GM18505 (cell line): Measurements from ENCODE around the gene STIP1.

Experiments used
- ATAC-seq: cut with Tn5 transposase; IDR thresholded peaks from one replicate; pipeline ENCODE4 v1.9.1; 2021; ENCODE audit not compliant: unreplicated experiment
- POLR2A ChIP-seq: IDR thresholded peaks from 4 replicates; pipeline ENCODE4 v1.6.1; 2011; ENCODE audit warnings: borderline replicate concordance; ENCODE audit not compliant: insufficient read depth, insufficient read length; ENCODE audit errors: extremely low read depth

Gene STIP1

DNA sequence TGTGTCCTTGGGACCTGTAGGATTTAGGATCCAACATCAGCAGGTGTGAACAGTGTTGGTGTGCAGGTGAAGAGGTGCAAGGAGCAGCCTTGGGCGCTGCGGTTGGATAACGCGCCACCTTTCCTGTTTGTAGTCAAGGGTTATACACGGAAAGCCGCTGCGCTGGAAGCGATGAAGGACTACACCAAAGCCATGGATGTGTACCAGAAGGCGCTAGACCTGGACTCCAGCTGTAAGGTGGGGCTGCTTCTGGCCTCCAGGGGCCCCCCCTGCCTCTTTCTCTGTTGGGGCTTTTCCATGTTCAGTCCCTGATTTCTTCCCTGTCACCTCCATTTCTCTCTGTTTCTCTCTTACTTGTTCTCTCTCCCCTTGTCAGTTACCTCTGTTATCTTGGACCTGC lies 17.0 kb downstream of the STIP1 start:
- no peak for TF ChIP-seq POLR2A
- no peak for ATAC-seq

DNA sequence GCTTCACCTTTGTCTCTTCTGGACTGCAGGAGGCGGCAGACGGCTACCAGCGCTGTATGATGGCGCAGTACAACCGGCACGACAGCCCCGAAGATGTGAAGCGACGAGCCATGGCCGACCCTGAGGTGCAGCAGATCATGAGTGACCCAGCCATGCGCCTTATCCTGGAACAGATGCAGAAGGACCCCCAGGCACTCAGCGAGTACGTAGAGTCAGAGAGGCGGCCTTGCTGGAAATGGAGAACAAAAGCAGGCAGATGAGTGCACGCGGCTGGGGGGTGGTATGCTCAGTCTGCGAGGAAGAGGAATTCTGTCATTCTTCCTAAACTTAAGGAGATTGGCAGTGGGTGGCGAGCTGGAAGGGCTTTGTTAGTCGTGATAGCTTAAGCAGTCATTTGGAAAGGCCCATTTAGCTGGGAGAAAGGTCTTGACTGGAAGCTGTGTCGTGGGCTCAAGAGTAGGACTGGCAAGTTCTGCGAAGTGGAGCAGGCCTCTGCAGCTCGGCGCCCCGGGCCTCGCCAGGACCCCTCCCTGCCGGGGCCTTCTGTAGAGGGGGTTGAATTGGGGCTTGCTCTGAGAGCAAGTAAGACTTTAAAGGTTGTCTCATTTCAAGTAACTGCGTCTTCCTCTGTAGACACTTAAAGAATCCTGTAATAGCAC lies 17.6 kb downstream of the STIP1 start:
- TF ChIP-seq POLR2A: no peak
- no peak for ATAC-seq

- ATAC-seq: no peak
- peak; percentile 4 for TF ChIP-seq POLR2A
Observed at GRCh38 chr11:64204080-64204440, 18.1 kb downstream of the STIP1 start.

DNA sequence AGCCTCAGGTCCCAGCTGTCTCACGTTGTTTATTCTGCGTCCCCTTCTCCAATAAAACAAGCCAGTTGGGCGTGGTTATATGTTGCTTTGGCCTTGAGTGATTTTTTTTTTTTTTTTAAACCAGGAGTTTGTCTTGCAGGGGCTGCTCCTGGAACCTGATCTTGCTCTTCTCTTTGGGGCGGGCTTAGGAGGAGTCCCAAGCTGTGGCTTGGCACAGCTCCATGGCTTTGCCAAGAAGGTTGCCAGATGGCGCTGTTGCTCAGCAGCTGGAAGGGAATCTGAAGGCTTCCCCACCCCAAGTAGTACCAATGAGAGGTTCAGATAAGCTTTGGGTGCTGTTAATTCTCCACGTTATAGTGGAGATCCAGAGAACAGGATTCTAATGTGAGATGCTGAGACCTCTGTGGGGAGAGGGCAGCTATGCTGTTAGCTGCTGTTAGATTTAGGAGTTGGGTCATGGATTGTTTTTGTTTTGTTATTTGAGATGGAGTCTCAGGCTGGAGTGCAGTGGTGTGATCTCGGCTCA lies 18.6 kb downstream of the STIP1 start:
- no peak for TF ChIP-seq POLR2A
- no peak for ATAC-seq

GRCh38 chr11:64206457-64207255 lies 20.7 kb downstream of the STIP1 start, which contains the start of gene FERMT3:
Gene FERMT3 (plus strand): TSS chr11:64206721. CDS start chr11:64207365, 644 bp downstream.
- ATAC-seq: no peak
- TF ChIP-seq POLR2A: peak; percentile 70

GRCh38 chr11:64207256-64208085 lies 21.5 kb downstream of the STIP1 start:
- ATAC-seq: peak; percentile 42
- peak; percentile 81 for TF ChIP-seq POLR2A

- peak; percentile 6 for ATAC-seq
- TF ChIP-seq POLR2A: no peak
Observed at GRCh38 chr11:64208086-64208795, 22.3 kb downstream of the STIP1 start.

DNA sequence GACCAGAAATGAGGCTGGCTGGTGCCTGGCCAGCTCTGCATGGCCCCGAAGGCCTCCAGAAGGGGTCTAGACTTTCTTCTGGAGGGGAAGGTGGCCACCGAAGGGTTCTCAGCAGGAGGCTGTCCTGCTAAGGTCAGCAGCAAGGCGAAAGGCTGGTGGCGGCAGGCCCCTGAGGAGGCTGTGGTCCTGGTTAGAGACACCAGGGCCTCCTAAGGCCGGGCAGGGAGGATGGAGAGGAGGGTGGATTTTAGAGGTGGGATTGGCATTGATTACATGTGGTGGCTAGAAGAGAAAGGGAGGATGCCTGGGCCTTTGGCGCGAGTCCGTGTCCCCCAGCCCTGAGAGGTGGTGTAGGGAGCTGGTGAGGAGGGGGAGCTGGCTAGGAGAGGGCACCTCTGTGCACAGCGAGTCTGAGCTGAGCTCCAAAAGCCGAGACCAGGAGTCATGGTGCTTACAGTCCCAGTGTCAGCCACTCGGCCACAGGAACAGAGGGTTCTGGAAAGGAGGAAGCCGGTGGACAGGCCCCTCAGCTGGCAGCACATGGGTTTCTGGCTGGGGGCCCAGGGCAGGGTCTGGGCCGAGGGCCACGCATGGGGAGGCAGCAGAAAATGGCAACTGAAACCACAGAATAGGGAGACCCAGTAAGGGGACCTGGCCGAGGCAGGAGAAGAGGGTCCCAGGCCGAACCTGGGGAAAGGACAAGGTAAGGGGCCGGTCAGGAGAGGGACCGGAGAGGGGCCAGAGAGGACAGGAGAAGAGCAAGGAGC lies 23.0 kb downstream of the STIP1 start:
- TF ChIP-seq POLR2A: no peak
- no peak for ATAC-seq

DNA sequence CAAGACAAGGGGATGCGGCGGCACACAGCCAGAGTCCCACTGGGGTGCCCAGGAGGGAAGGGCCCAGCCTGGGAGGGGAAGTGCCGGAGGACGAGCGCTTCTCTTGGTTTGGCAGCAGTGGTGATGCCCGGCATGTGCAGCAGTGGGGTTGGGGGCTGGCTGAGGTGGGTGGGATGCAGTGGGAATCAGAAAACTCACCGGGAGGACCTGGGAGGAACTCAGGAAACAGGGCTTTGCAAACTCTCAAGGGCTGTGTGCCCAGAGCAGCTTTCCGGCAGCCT lies 23.5 kb downstream of the STIP1 start:
- TF ChIP-seq POLR2A: no peak
- no peak for ATAC-seq

DNA sequence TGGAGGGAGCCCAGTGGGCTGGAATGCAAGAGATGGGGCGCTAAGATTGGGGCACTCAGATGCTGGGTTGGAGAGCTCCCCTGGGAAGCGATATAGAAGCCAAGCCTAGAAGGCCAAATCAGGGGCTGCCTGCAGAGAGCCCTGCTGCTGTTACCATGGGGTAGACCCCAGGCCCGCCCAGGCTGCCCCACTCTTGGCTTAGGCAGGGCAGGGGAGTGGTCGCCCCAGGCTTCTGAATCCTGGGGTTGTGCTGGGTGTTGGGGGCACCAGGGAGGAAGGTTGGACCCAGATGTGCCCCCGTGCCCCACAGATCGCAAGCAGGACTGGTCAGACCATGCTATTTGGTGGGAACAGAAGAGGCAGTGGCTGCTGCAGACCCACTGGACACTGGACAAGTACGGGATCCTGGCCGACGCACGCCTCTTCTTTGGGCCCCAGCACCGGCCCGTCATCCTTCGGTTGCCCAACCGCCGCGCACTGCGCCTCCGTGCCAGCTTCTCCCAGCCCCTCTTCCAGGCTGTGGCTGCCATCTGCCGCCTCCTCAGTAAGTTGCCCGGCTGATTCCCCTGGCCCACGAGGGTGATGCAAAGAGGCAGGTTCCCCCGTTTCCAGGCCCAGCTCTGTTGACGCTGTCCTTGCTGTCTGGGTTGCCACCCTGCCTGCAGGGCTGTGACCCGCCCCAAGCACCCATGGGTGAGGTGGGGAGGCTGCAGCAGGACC lies 24.5 kb downstream of the STIP1 start:
- peak; percentile 20 for TF ChIP-seq POLR2A
- no peak for ATAC-seq

- no peak for TF ChIP-seq POLR2A
- ATAC-seq: no peak
Observed at GRCh38 chr11:64211181-64211872, 25.4 kb downstream of the STIP1 start.

DNA sequence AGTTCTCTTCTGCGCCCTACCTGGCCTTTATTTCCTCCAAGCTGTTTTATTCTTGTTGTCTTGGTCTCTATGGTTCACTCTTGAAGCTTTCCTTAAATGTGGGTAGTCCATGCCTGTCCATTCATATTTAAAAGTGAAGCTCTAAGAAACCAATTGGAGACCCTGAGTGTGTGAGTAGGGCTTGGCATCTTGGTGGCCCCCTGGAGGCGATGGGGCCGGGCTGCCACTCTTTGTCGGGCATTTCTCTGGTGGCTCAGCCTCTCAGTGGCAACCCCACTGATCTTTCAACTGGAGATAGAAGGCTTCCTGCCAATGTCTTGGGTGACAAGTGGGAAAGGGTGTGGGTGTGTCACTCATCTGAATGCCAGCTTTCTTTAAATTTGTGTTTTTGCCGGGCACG lies 30.9 kb downstream of the STIP1 start:
- ATAC-seq: no peak
- TF ChIP-seq POLR2A: no peak
